B cell (primary cell): ENCODE results near the gene IKZF1. TPM values are rescaled to one million over a fixed set of nuclear protein-coding genes. Genes with fewer than 3 reads are reported as not detected.
A peak's percentile ranks its signal among the peaks of the same experiment; 100 is the strongest.

Experiments
- ATAC-seq: fragments of 200-7000 bp; cut with Tn5 transposase; one replicate; pipeline ENCODE4 v1.10.0; 2021; ENCODE audit warnings: low read depth, mild to moderate bottlenecking, moderate number of reproducible peaks, moderate library complexity
- CTCF ChIA-PET: fragments of 350-600 bp; sonication (Branson Sonifier 250); formaldehyde crosslinking; loops from one replicate; lab custom pipeline; 2021; ENCODE audit warnings: antibody characterized with exemption, inconsistent platforms; lab: Charles Lee
- POLR2A ChIA-PET: fragments of 350-600 bp; sonication (Branson Sonifier 250); formaldehyde crosslinking; loops from one replicate; lab custom pipeline; 2021; ENCODE audit warnings: antibody characterized with exemption; lab: Charles Lee
- DNase-seq: peaks from one replicate; pipeline ENCODE4 v3.0.0; 2013
- H2AFZ ChIP-seq: 2 replicates; pipeline ENCODE4 v1.6.1; 2012; ENCODE audit warnings: mild to moderate bottlenecking, low read depth, low read length; ENCODE audit not compliant: insufficient read depth, poor library complexity, severe bottlenecking
- H3K27ac ChIP-seq, 2 donors: 1 replicate in 1 of 2; 2 replicates in 1 of 2; pipeline ENCODE4 v1.5.1; 2012 to 2013; ENCODE audit warnings: low read length in 2 of 2, mild to moderate bottlenecking in 2 of 2, moderate library complexity in 1 of 2
- H3K27me3 ChIP-seq, 4 experiments: fragments of 200-600 bp in 1 of 4; sonication (generic) in 1 of 4; replicated peaks in 1 of 4; 1 replicate in 2 of 4; 2 replicates in 2 of 4; pipeline versions ENCODE4 v1.6.1 to v1.7.0; 2013 to 2016; ENCODE audit warnings: low read length in 3 of 4, mild to moderate bottlenecking in 2 of 4, mixed read lengths in 1 of 4, moderate library complexity in 1 of 4; ENCODE audit not compliant: insufficient read depth in 4 of 4, control insufficient read depth in 3 of 4; ENCODE audit errors: control extremely low read depth in 1 of 4
- H3K36me3 ChIP-seq, 2 experiments: replicated peaks in 1 of 2; 1 replicate in 1 of 2; 2 replicates in 1 of 2; pipeline versions ENCODE4 v1.6.1 to v1.7.1; 2013; ENCODE audit warnings: low read length in 1 of 2; ENCODE audit not compliant: insufficient read depth in 2 of 2, control insufficient read depth in 1 of 2; ENCODE audit errors: control extremely low read depth in 1 of 2, extremely low read depth in 1 of 2
- H3K4me1 ChIP-seq, 2 donors: fragments of 200-600 bp in 1 of 2; sonication (generic) in 1 of 2; 1 replicate in 1 of 2; 2 replicates in 1 of 2; pipeline versions ENCODE4 v1.5.1 to v1.6.1; 2013 to 2017; ENCODE audit warnings: low read length in 2 of 2; ENCODE audit not compliant: control insufficient read depth in 2 of 2, insufficient read depth in 2 of 2
- H3K4me2 ChIP-seq: replicated peaks from 2 replicates; pipeline ENCODE3; 2012; ENCODE audit warnings: mild to moderate bottlenecking, low read depth, low read length; ENCODE audit not compliant: poor library complexity, severe bottlenecking
- H3K4me3 ChIP-seq, 5 experiments: fragments of 200-600 bp in 1 of 5; sonication (generic) in 1 of 5; 1 replicate in 3 of 5; 2 replicates in 2 of 5; pipeline versions ENCODE4 v1.5.1 to v1.7.0; 2011 to 2016; ENCODE audit warnings: low read length in 4 of 5, mild to moderate bottlenecking in 4 of 5, low read depth in 2 of 5, control low read depth in 1 of 5, moderate library complexity in 1 of 5; ENCODE audit not compliant: insufficient read depth in 1 of 5; ENCODE audit errors: control extremely low read depth in 1 of 5, extremely low read depth in 1 of 5
- H3K79me2 ChIP-seq: fragments of 200-600 bp; sonication (generic); one replicate; pipeline ENCODE4 v1.6.0; 2016; ENCODE audit warnings: low read length; ENCODE audit not compliant: control insufficient read depth, insufficient read depth
- H3K9ac ChIP-seq: fragments of 200-600 bp; sonication (generic); 2 replicates; pipeline ENCODE4 v1.6.1; 2017; ENCODE audit warnings: mild to moderate bottlenecking, low read length, moderate library complexity
- H3K9me3 ChIP-seq, 3 donors: one replicate each; pipeline versions ENCODE4 v1.6.1 to v1.7.1; 2013; ENCODE audit warnings: low read length in 2 of 3; ENCODE audit not compliant: control insufficient read depth in 2 of 3, insufficient read depth in 1 of 3; ENCODE audit errors: control extremely low read depth in 1 of 3
- H4K20me1 ChIP-seq: 2 replicates; pipeline ENCODE4 v1.6.0; 2012; ENCODE audit warnings: mild to moderate bottlenecking, low read length; ENCODE audit not compliant: insufficient read depth, control insufficient read depth, poor library complexity, severe bottlenecking
- H3K27ac Mint-ChIP-seq: one replicate; pipeline ENCODE4 v1.8.0; 2021; ENCODE audit warnings: mixed read lengths
- H3K27me3 Mint-ChIP-seq: one replicate; pipeline ENCODE4 v1.8.0; 2021; ENCODE audit warnings: mixed read lengths
- H3K4me1 Mint-ChIP-seq: one replicate; pipeline ENCODE4 v1.8.0; 2021; ENCODE audit warnings: mixed read lengths
- H3K4me3 Mint-ChIP-seq: one replicate; pipeline ENCODE4 v1.8.0; 2021; ENCODE audit warnings: mixed read lengths
- H3K9me3 Mint-ChIP-seq: one replicate; pipeline ENCODE4 v1.8.0; 2022; ENCODE audit warnings: mixed read lengths; ENCODE audit not compliant: insufficient read depth
- EZH2 ChIP-seq: IDR thresholded peaks from 2 replicates; pipeline ENCODE4 v1.6.1; 2012; ENCODE audit warnings: borderline replicate concordance, low read depth, mild to moderate bottlenecking, moderate library complexity, low read length; ENCODE audit not compliant: insufficient read depth, poor library complexity, severe bottlenecking
- WGBS: methylation state at CpG from one replicate; pipeline ENCODE4 v1.1.5; 2013; ENCODE audit warnings: missing lambda C conversion rate; ENCODE audit not compliant: insufficient coverage; 5-methylcytosine and 5-hydroxymethylcytosine counted together
- intact Hi-C: fragments of 100-400 bp; cut with micrococcal nuclease; formaldehyde crosslinking; loops from one replicate; pipeline ENCODE4 v1.10.0; 2022
- polyA plus RNA-seq: library from polyadenylated mRNA; depleted of rRNA; stranded (reverse); fragments of >200 nt; gene quantifications from 2 replicates; pipeline ENCODE4 v1.2.3, GENCODE V29; 2012
- total RNA-seq, 2 donors: library from RNA; stranded (reverse); fragments of 120-200 nt in 1 of 2; gene quantifications; 1 replicate in 1 of 2; 2 replicates in 1 of 2; pipeline versions ENCODE4 v1.2.3 to v1.2.4, GENCODE V29; 2013 to 2022
- TF ChIP-seq, protein P1 (sequence below): fragments of 200-600 bp; IDR thresholded peaks from one replicate; pipeline ENCODE4 v1.8.0; 2022; ENCODE audit warnings: antibody characterized with exemption, mild to moderate bottlenecking

IKZF1 gene
- total and polyA plus RNA-seq, 2 donors (not counting 1 experiment from before 2014, with no cell fraction given), result 199 to 254 TPM

DNA sequence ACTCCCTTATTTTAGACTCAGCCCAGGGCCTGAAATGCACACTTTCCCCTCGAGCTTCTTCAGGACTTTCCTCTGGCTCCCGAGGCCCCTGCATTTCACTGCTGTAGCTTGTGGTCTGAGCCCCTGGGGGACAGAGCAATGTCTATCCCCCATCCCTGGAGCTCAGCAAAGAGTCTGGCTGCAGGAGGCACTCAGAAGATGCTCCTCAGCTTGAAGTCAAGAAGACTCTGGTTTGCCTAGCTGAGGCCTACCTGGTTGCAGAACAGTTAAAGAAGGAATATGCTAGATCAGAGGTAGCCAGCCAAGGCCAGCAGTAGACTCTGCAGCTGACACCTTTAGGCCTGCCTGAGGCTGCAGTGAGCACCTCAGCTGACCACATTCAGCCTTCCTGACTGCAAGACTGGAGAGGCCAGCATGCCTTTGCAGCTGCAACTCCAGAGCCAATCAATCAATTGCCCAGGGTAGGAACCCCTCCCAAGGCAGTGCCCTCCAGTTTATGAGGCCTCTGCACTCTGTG lies 36.9 kb upstream of the IKZF1 start:
- intact Hi-C loops, result loop anchor here (1.0 to 2.0 kb wide), 5 partner anchors 8 to 143 kb away; no protein-coding TSS in a partner anchor
- Histone ChIP-seq H2AFZ (peak overlapping the region; percentile 73), H3K4me3 (peak overlapping the region in 1 of 5 experiments; percentile 55), H3K9me3 (peaks cover 0 to 8% (median 2%) of the 10 kb centered on the region in 3 donors), H3K4me2 (peak overlapping the region; percentile 76), H3K36me3 (no peaks in the 10 kb centered on the region), H3K9ac (peak overlapping the region; percentile 54), H3K79me2 (peaks cover 6% of the 10 kb centered on the region), H3K4me1 (peaks cover 92 to 94% of the 10 kb centered on the region in 2 donors), H3K27me3 (no peaks in the 10 kb centered on the region), H4K20me1 (no peaks in the 10 kb centered on the region), H3K27ac (peak overlapping the region; percentile 57 to 71)
- ATAC-seq (no peak), DNase-seq (no peak)
- no peaks in the 10 kb centered on the region for H3K9me3 Mint-ChIP-seq
- TF ChIP-seq, protein P1, sequence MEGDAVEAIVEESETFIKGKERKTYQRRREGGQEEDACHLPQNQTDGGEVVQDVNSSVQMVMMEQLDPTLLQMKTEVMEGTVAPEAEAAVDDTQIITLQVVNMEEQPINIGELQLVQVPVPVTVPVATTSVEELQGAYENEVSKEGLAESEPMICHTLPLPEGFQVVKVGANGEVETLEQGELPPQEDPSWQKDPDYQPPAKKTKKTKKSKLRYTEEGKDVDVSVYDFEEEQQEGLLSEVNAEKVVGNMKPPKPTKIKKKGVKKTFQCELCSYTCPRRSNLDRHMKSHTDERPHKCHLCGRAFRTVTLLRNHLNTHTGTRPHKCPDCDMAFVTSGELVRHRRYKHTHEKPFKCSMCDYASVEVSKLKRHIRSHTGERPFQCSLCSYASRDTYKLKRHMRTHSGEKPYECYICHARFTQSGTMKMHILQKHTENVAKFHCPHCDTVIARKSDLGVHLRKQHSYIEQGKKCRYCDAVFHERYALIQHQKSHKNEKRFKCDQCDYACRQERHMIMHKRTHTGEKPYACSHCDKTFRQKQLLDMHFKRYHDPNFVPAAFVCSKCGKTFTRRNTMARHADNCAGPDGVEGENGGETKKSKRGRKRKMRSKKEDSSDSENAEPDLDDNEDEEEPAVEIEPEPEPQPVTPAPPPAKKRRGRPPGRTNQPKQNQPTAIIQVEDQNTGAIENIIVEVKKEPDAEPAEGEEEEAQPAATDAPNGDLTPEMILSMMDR, result no peak
- TF ChIP-seq EZH2, result no peak
- no peaks in the 10 kb centered on the region for H3K27me3 Mint-ChIP-seq
- POLR2A ChIA-PET, result interaction anchor here (0.7 to 1.8 kb wide), 5 partner anchors 13 to 95 kb away, joined by 3 to 12 read pairs (median 3); partner anchors contain the start of gene IKZF1
- H3K4me1 Mint-ChIP-seq, result peaks cover 89% of the 10 kb centered on the region
- CTCF ChIA-PET, result interaction anchor here (0.9 to 13.4 kb wide), 15 partner anchors 9 to 175 kb away, joined by 3 to 75 read pairs (median 5); partner anchors contain the start of gene ZPBP
- 0% methylated on average over 2 of the region's 2 CpGs for WGBS
- H3K4me3 Mint-ChIP-seq, result peak overlapping the region; percentile 73
- H3K27ac Mint-ChIP-seq, result peak overlapping the region; percentile 95

DNA sequence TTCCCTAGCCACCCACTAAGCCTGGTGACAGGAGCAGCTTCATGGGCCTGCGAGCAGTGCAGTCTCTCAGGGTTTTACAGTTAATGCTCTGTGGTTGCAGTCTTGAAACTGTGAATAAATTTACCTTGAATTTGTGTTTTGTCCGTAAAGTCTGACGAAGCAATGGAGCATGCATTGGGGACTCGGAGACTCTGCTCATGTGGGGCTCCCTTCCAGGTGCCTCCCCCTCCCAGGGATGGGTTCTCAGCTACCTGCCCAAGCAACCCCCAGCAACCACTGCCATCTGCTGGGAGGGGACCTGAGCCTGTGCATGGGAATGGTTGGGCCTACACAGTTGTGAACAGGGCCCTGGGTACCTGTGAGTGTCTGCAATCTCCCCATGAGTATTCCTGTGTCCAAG lies 36.3 kb upstream of the IKZF1 start:
- intact Hi-C loops, result no loop called here
- no peak for TF ChIP-seq EZH2
- TF ChIP-seq, protein P1, result no peak
- POLR2A ChIA-PET, result interaction anchor here (1.0 kb wide), 1 partner anchor 94 kb away, joined by 3 read pairs; no protein-coding TSS in a partner anchor
- Mint-ChIP-seq H3K4me1 (peaks cover 89% of the 10 kb centered on the region), H3K9me3 (no peaks in the 10 kb centered on the region), H3K27me3 (no peaks in the 10 kb centered on the region), H3K4me3 (peak overlapping the region; percentile 73), H3K27ac (peak overlapping the region; percentile 95)
- no peaks in the 10 kb centered on the region for H3K36me3 ChIP-seq
- peak overlapping the region; percentile 76 for H3K4me2 ChIP-seq
- no peaks in the 10 kb centered on the region for H4K20me1 ChIP-seq
- H3K9ac ChIP-seq, result peak overlapping the region; percentile 54
- peaks cover 6% of the 10 kb centered on the region for H3K79me2 ChIP-seq
- ATAC-seq (no peak), DNase-seq (peak; percentile 21)
- H3K4me3 ChIP-seq, result peak overlapping the region in 1 of 5 experiments; percentile 25
- H3K27ac ChIP-seq, result peak overlapping the region; percentile 57 to 71
- no peaks in the 10 kb centered on the region for H3K27me3 ChIP-seq
- H2AFZ ChIP-seq, result no peak overlapping the region
- peaks cover 0 to 8% (median 2%) of the 10 kb centered on the region in 3 donors for H3K9me3 ChIP-seq
- 0% methylated on average over 3 of the region's 4 CpGs for WGBS
- CTCF ChIA-PET, result interaction anchor here (1.0 to 13.4 kb wide), 11 partner anchors 9 to 176 kb away, joined by 3 to 75 read pairs (median 4); partner anchors contain the start of gene ZPBP
- peaks cover 91 to 94% of the 10 kb centered on the region in 2 donors for H3K4me1 ChIP-seq
